Lower leg skin (tissue), 3 donors: Measurements from ENCODE around the gene MYL4.

Experiments
- CTCF ChIP-seq, 3 donors: fragments of 450-650 bp; IDR thresholded peaks; one replicate each; pipeline ENCODE4 v1.5.1; 2016; ENCODE audit warnings: antibody characterized with exemption in 3 of 3, mild to moderate bottlenecking in 3 of 3, moderate library complexity in 2 of 3
- POLR2A ChIP-seq, 2 donors: fragments of 450-650 bp; IDR thresholded peaks; one replicate each; pipeline ENCODE4 v1.6.1; 2016 to 2017; ENCODE audit warnings: antibody characterized with exemption in 2 of 2, mild to moderate bottlenecking in 1 of 2, moderate library complexity in 1 of 2

- TF ChIP-seq CTCF (IDR thresholded peaks at IDR 0.05) (no peak), POLR2A (IDR thresholded peaks at IDR 0.05) (no peak)
Measured at GRCh38 chr17:47230864-47231263, 21.7 kb downstream of the MYL4 start.
